Medulla oblongata (tissue), 1 donor: ENCODE data around the gene PTGR3.

Source experiments
- DNase-seq: peaks from one replicate; pipeline ENCODE4 v3.0.0-alpha.2; 2015; ENCODE audit errors: extremely low spot score

PTGR3 gene

GRCh38 chr18:75215663-75216062 lies 6.7 kb upstream of the PTGR3 start:
- no peak for DNase-seq

- DNase-seq, result no peak
These were observed 6.0 kb upstream of the PTGR3 start for GRCh38 chr18:75214766-75215510.

GRCh38 chr18:75214332-75214690 lies 5.4 kb upstream of the PTGR3 start:
- no peak for DNase-seq

GRCh38 chr18:75213611-75214331 lies 4.8 kb upstream of the PTGR3 start:
- peak; percentile 17 for DNase-seq

GRCh38 chr18:75212751-75213090 lies 3.8 kb upstream of the PTGR3 start:
- no peak for DNase-seq

- DNase-seq, result peak; percentile 48
These were observed 3.2 kb upstream of the PTGR3 start for GRCh38 chr18:75211953-75212750.

- DNase-seq, result no peak
These were observed 2.6 kb upstream of the PTGR3 start for GRCh38 chr18:75211626-75211952.

GRCh38 chr18:75211002-75211621 lies 2.2 kb upstream of the PTGR3 start:
- DNase-seq, result no peak

GRCh38 chr18:75210274-75211001 lies 1.5 kb upstream of the PTGR3 start, which contains the start of gene TSHZ1:
TSS of gene TSHZ1 (plus strand) at chr18:75210797. CDS start at chr18:75211877, 1,080 bp downstream.
- DNase-seq, result peak; percentile 94

- no peak for DNase-seq
These were observed 966 bp upstream of the PTGR3 start for GRCh38 chr18:75209951-75210258.

- no peak for DNase-seq
These were observed 157 bp downstream of the PTGR3 start for GRCh38 chr18:75208836-75209128.

GRCh38 chr18:75208155-75208835 lies 644 bp downstream of the PTGR3 start:
- peak; percentile 39 for DNase-seq

GRCh38 chr18:75207310-75208154 lies 1.4 kb downstream of the PTGR3 start:
- peak; percentile 29 for DNase-seq

- DNase-seq, result no peak
These were observed 2.3 kb downstream of the PTGR3 start for GRCh38 chr18:75206452-75207309.

- peak; percentile 12 for DNase-seq
These were observed 3.3 kb downstream of the PTGR3 start for GRCh38 chr18:75205514-75206132.

GRCh38 chr18:75204732-75205513 lies 4.0 kb downstream of the PTGR3 start:
- no peak for DNase-seq

- peak; percentile 44 for DNase-seq
These were observed 4.6 kb downstream of the PTGR3 start for GRCh38 chr18:75204269-75204731.
